H1 (cell line): ENCODE results near the gene GPR61.

Experiments
- BRCA1 ChIP-seq: IDR thresholded peaks from 2 replicates; pipeline ENCODE4 v1.6.1; 2012; ENCODE audit warnings: low read depth, low read length, improper control_type of control experiment
- CEBPB ChIP-seq: IDR thresholded peaks from 2 replicates; pipeline ENCODE4 v1.6.1; 2012; ENCODE audit warnings: low read depth, low read length
- CTCF ChIP-seq, 3 experiments: IDR thresholded peaks; 1 replicate in 2 of 3; 2 replicates in 1 of 3; pipeline versions ENCODE4 v1.5.1 to v1.6.1; 2011; ENCODE audit warnings: low read length in 3 of 3, mild to moderate bottlenecking in 3 of 3, inconsistent platforms in 2 of 3, low read depth in 1 of 3, moderate library complexity in 1 of 3; ENCODE audit not compliant: insufficient read depth in 1 of 3; ENCODE audit errors: control extremely low read depth in 1 of 3
- POLR2A ChIP-seq, 2 experiments: IDR thresholded peaks; 1 replicate in 1 of 2; 2 replicates in 1 of 2; pipeline ENCODE4 v1.6.1; 2011; ENCODE audit warnings: low read depth in 2 of 2, low read length in 2 of 2, mild to moderate bottlenecking in 2 of 2; ENCODE audit errors: control extremely low read depth in 1 of 2
- SRF ChIP-seq: IDR thresholded peaks from 2 replicates; pipeline ENCODE4 v1.6.1; 2011; ENCODE audit warnings: mild to moderate bottlenecking, low read depth, low read length, moderate library complexity

GRCh38 chr1:109582021-109582420 is 42.3 kb downstream of the GPR61 start:
- TF ChIP-seq SRF (no peak), POLR2A (IDR thresholded peaks at IDR 0.05; ENCODE audit: control extremely low read depth in 1 of 2, low read depth in 2 of 2, low read length in 2 of 2) (no peak), CTCF (IDR thresholded peaks at IDR 0.05; ENCODE audit: control extremely low read depth in 1 of 3, insufficient read depth in 1 of 3, low read depth in 1 of 3, low read length in 3 of 3) (no peak), CEBPB (no peak), BRCA1 (no peak)
